Mesenchymal stem cell (in vitro differentiated cells and primary cell): ENCODE results near the gene RERE.
A peak's percentile ranks its signal among the peaks of the same experiment; 100 is the strongest.

ENCODE experiments used
- DNase-seq: peaks from one replicate; pipeline ENCODE4 v3.0.0-alpha.2; 2013
- H2AFZ ChIP-seq: one replicate; pipeline ENCODE4 v1.6.1; 2013; ENCODE audit warnings: low read depth, mild to moderate bottlenecking, control low read depth, inconsistent platforms, low read length, moderate library complexity
- H2AK5ac ChIP-seq: 2 replicates; pipeline ENCODE4 v1.6.1; 2013; ENCODE audit warnings: low read length, moderate library complexity, mild to moderate bottlenecking, inconsistent platforms; ENCODE audit not compliant: severe bottlenecking
- H2BK120ac ChIP-seq: one replicate; pipeline ENCODE4 v1.6.1; 2013; ENCODE audit warnings: low read depth, mild to moderate bottlenecking, inconsistent platforms, low read length, moderate library complexity
- H2BK12ac ChIP-seq, 2 experiments: one replicate each; pipeline ENCODE4 v1.6.1; 2013; ENCODE audit warnings: inconsistent platforms in 2 of 2, low read length in 2 of 2, mild to moderate bottlenecking in 2 of 2, moderate library complexity in 2 of 2, control low read depth in 1 of 2
- H2BK15ac ChIP-seq: one replicate; pipeline ENCODE4 v1.6.1; 2013; ENCODE audit warnings: mild to moderate bottlenecking, low read depth, inconsistent platforms; ENCODE audit not compliant: poor library complexity, severe bottlenecking
- H2BK5ac ChIP-seq: 2 replicates; pipeline ENCODE4 v1.6.1; 2013; ENCODE audit warnings: low read depth, mild to moderate bottlenecking, low read length, control low read depth, inconsistent platforms; ENCODE audit not compliant: poor library complexity, severe bottlenecking
- H3K14ac ChIP-seq, 2 experiments: one replicate each; pipeline ENCODE4 v1.6.1; 2013; ENCODE audit warnings: inconsistent platforms in 2 of 2, low read length in 2 of 2, control low read depth in 1 of 2, mild to moderate bottlenecking in 1 of 2, moderate library complexity in 1 of 2
- H3K18ac ChIP-seq, 2 experiments: one replicate each; pipeline ENCODE4 v1.6.1; 2013; ENCODE audit warnings: inconsistent platforms in 2 of 2, low read length in 2 of 2, control low read depth in 1 of 2, low read depth in 1 of 2, mild to moderate bottlenecking in 1 of 2
- H3K23ac ChIP-seq, 2 experiments: one replicate each; pipeline ENCODE4 v1.6.1; 2013; ENCODE audit warnings: inconsistent platforms in 2 of 2, low read length in 2 of 2, mild to moderate bottlenecking in 2 of 2, moderate library complexity in 2 of 2, control low read depth in 1 of 2
- H3K27ac ChIP-seq: 2 replicates; pipeline ENCODE4 v1.5.1; 2013; ENCODE audit warnings: mild to moderate bottlenecking, moderate library complexity, low read length, control low read depth, inconsistent platforms; ENCODE audit not compliant: poor library complexity, severe bottlenecking
- H3K27me3 ChIP-seq, 2 experiments: 2 replicates each; pipeline versions ENCODE4 v1.6.1 to v1.7.0; 2013; ENCODE audit warnings: low read length in 2 of 2, mild to moderate bottlenecking in 2 of 2, moderate library complexity in 2 of 2, control low read depth in 1 of 2, inconsistent platforms in 1 of 2; ENCODE audit not compliant: control insufficient read depth in 1 of 2, insufficient read depth in 1 of 2
- H3K36me3 ChIP-seq, 2 experiments: 2 replicates each; pipeline versions ENCODE4 v1.6.1 to v1.7.0; 2013; ENCODE audit warnings: low read length in 2 of 2, control low read depth in 1 of 2, inconsistent platforms in 1 of 2, low read depth in 1 of 2, mild to moderate bottlenecking in 1 of 2; ENCODE audit not compliant: insufficient read depth in 2 of 2, control insufficient read depth in 1 of 2
- H3K4ac ChIP-seq, 2 experiments: one replicate each; pipeline ENCODE4 v1.6.1; 2013; ENCODE audit warnings: inconsistent platforms in 2 of 2, low read length in 2 of 2, mild to moderate bottlenecking in 2 of 2, moderate library complexity in 2 of 2, control low read depth in 1 of 2, low read depth in 1 of 2
- H3K4me1 ChIP-seq: 2 replicates; pipeline ENCODE4 v1.6.1; 2013; ENCODE audit warnings: low read depth, low read length, control low read depth; ENCODE audit not compliant: control insufficient read depth, insufficient read depth
- H3K4me2 ChIP-seq: 2 replicates; pipeline ENCODE4 v1.6.1; 2013; ENCODE audit warnings: low read length, mild to moderate bottlenecking, inconsistent platforms; ENCODE audit not compliant: poor library complexity, severe bottlenecking
- H3K4me3 ChIP-seq, 2 experiments: 2 replicates each; pipeline versions ENCODE4 v1.5.1 to v1.7.0; 2013; ENCODE audit warnings: low read length in 2 of 2, mild to moderate bottlenecking in 2 of 2, control low read depth in 1 of 2, low read depth in 1 of 2; ENCODE audit not compliant: insufficient read depth in 1 of 2
- H3K79me1 ChIP-seq: replicated peaks from 2 replicates; pipeline ENCODE4 v1.6.1; 2013; ENCODE audit warnings: mild to moderate bottlenecking, control low read depth, low read length, inconsistent platforms; ENCODE audit not compliant: poor library complexity, severe bottlenecking
- H3K9ac ChIP-seq: 2 replicates; pipeline ENCODE4 v1.7.0; 2013; ENCODE audit warnings: mild to moderate bottlenecking, low read length, moderate library complexity
- H3K9me3 ChIP-seq: 2 replicates; pipeline ENCODE4 v1.7.0; 2013; ENCODE audit warnings: mild to moderate bottlenecking, low read length; ENCODE audit not compliant: control insufficient read depth
- H4K8ac ChIP-seq: one replicate; pipeline ENCODE4 v1.6.1; 2013; ENCODE audit warnings: inconsistent platforms, mild to moderate bottlenecking, low read length, moderate library complexity
- H4K91ac ChIP-seq: one replicate; pipeline ENCODE4 v1.6.1; 2013; ENCODE audit warnings: mild to moderate bottlenecking, low read length, inconsistent platforms
- WGBS: methylation state at CpG from one replicate; pipeline ENCODE4 v1.1.7; 2013; ENCODE audit warnings: mixed read lengths; 5-methylcytosine and 5-hydroxymethylcytosine counted together

The RERE gene

DNA sequence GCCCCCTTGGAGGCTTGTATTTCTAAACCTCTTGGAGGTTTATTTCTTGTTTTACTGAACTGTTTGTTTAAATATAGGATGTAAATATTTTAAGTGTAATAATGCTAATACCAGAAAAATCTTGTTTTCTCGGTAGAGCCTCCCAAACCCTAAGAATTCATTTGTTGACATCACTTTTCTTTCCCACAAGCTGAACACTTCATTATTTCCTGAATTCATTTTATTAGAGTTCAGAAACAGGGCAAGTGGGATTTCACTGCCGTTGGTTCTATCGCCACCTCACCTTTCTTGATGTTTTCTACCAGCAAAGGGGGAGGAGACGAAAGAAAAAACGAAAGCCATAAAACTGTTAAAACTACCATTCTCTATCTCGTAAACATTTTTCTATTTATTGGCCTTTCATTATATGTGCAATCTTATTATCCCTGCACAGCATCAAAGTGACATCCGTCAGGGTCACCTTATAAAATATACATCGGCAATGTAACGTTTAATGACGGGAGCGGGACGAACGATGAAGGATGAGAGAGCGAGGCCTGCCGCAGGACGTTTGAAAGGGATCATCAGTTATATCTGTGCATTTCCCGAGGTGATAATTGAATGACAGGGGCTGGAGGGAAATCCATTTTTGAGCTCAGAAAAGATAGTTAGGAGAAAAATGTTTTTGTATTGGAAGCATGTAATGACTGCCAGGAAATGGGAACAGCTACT is 440.0 kb downstream of the RERE start:
- Histone ChIP-seq H2BK12ac (no peak overlapping the region), H4K8ac (no peak overlapping the region), H3K9ac (no peak overlapping the region), H3K79me1 (peaks cover 31% of the 10 kb centered on the region), H2BK15ac (no peak overlapping the region), H3K27me3 (no peaks in the 10 kb centered on the region), H3K18ac (no peak overlapping the region), H3K4me2 (no peak overlapping the region), H2AFZ (no peak overlapping the region), H3K23ac (no peak overlapping the region), H2BK120ac (no peak overlapping the region), H3K4me3 (no peak overlapping the region), H3K27ac (no peak overlapping the region), H2BK5ac (no peak overlapping the region), H3K14ac (no peak overlapping the region), H2AK5ac (no peak overlapping the region), H3K36me3 (peaks cover 22 to 38% of the 10 kb centered on the region in 2 experiments), H3K4me1 (peaks cover 36% of the 10 kb centered on the region), H4K91ac (no peak overlapping the region), H3K4ac (no peak overlapping the region), H3K9me3 (no peaks in the 10 kb centered on the region)
- WGBS, result 90% methylated on average over 17 of the region's 17 CpGs
- no peak for DNase-seq

DNA sequence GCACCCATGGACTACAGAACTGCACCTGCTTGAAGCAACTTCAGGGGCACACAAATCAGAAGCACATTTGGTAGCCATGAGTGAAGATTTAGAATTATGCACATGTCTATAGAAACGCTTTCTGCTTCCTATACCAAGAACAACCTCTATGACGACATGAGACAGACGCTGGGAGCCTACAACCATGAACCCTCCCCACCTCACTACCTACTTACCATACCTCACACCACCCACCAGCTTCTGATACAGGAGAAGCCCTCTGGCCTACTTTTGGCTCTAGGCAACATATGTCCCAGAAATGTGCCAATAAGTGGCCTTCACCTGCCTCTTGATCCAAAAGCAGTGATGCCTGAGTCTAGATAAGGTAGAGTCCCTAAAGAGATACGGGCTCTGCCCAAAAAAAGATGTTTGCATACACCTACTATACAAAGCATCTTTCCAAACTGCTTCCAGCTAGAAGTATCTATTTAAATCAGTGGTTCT is 441.0 kb downstream of the RERE start:
- no peak overlapping the region for H2BK15ac ChIP-seq
- H3K9ac ChIP-seq, result no peak overlapping the region
- no peak overlapping the region for H2BK120ac ChIP-seq
- H3K4me2 ChIP-seq, result no peak overlapping the region
- no peak overlapping the region for H3K27ac ChIP-seq
- H3K4me3 ChIP-seq, result no peak overlapping the region
- WGBS, result 74% methylated on average over 4 of the region's 4 CpGs
- no peak for DNase-seq
- H2AFZ ChIP-seq, result no peak overlapping the region
- no peaks in the 10 kb centered on the region for H3K9me3 ChIP-seq
- H2BK5ac ChIP-seq, result no peak overlapping the region
- peaks cover 39% of the 10 kb centered on the region for H3K79me1 ChIP-seq
- H3K27me3 ChIP-seq, result no peaks in the 10 kb centered on the region
- H3K14ac ChIP-seq, result no peak overlapping the region
- no peak overlapping the region for H4K91ac ChIP-seq
- H3K36me3 ChIP-seq, result peaks cover 26 to 39% of the 10 kb centered on the region in 2 experiments
- H3K4ac ChIP-seq, result no peak overlapping the region
- H4K8ac ChIP-seq, result no peak overlapping the region
- H2BK12ac ChIP-seq, result no peak overlapping the region
- H3K4me1 ChIP-seq, result peaks cover 42% of the 10 kb centered on the region
- peak overlapping the region; percentile 37 for H2AK5ac ChIP-seq
- H3K18ac ChIP-seq, result no peak overlapping the region
- H3K23ac ChIP-seq, result no peak overlapping the region

GRCh38 chr1:8374812-8375211 is 442.6 kb downstream of the RERE start:
- peak overlapping the region in 1 of 2 experiments; percentile 66 for H3K23ac ChIP-seq
- no peak overlapping the region for H2AFZ ChIP-seq
- no peak overlapping the region for H2BK5ac ChIP-seq
- peak overlapping the region; percentile 82 for H2AK5ac ChIP-seq
- peak overlapping the region; percentile 65 for H4K91ac ChIP-seq
- H4K8ac ChIP-seq, result peak overlapping the region; percentile 32
- H3K79me1 ChIP-seq, result peaks cover 42% of the 10 kb centered on the region
- H3K36me3 ChIP-seq, result peaks cover 20 to 32% of the 10 kb centered on the region in 2 experiments
- H3K4ac ChIP-seq, result no peak overlapping the region
- 100% methylated on average over 1 of the region's 2 CpGs for WGBS
- H3K27ac ChIP-seq, result no peak overlapping the region
- H3K27me3 ChIP-seq, result no peaks in the 10 kb centered on the region
- H3K4me2 ChIP-seq, result no peak overlapping the region
- H3K14ac ChIP-seq, result no peak overlapping the region
- H3K9ac ChIP-seq, result peak overlapping the region; percentile 79
- no peaks in the 10 kb centered on the region for H3K9me3 ChIP-seq
- H3K4me1 ChIP-seq, result peaks cover 44% of the 10 kb centered on the region
- H2BK12ac ChIP-seq, result peak overlapping the region in 1 of 2 experiments; percentile 69
- no peak overlapping the region for H2BK15ac ChIP-seq
- no peak overlapping the region for H3K18ac ChIP-seq
- no peak overlapping the region for H3K4me3 ChIP-seq
- DNase-seq, result no peak
- no peak overlapping the region for H2BK120ac ChIP-seq

DNA sequence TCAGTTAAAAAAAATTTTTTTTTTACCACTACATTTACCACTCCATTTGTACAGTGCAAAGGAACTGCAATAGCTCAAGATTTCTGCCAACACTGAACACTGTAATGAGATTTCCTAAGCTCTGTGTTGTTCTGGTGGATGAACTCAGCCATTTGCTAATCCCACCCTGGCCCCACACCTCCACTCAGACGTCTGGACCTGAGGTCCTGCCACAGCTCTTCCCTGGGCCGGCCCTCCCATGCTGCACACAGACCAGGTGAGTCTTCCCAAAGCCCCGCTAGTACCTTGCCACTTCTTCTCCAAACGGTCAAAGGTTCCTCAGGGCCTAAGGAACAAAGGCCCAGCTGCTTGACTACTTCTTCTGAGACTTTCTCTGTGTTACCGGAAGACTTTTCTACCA is 443.1 kb downstream of the RERE start:
- H2BK5ac ChIP-seq, result no peak overlapping the region
- H2BK120ac ChIP-seq, result peak overlapping the region; percentile 11
- peak overlapping the region in 1 of 2 experiments; percentile 66 for H3K23ac ChIP-seq
- no peak overlapping the region for H2BK15ac ChIP-seq
- no peak overlapping the region for H3K4ac ChIP-seq
- peaks cover 42% of the 10 kb centered on the region for H3K4me1 ChIP-seq
- H3K18ac ChIP-seq, result peak overlapping the region in 1 of 2 experiments; percentile 71
- no peak overlapping the region for H3K4me3 ChIP-seq
- H2AFZ ChIP-seq, result no peak overlapping the region
- no peak overlapping the region for H4K91ac ChIP-seq
- H2BK12ac ChIP-seq, result peak overlapping the region in 1 of 2 experiments; percentile 43
- H3K79me1 ChIP-seq, result peaks cover 38% of the 10 kb centered on the region
- H4K8ac ChIP-seq, result no peak overlapping the region
- H3K14ac ChIP-seq, result peak overlapping the region in 1 of 2 experiments; percentile 44
- H3K27me3 ChIP-seq, result no peaks in the 10 kb centered on the region
- H3K9me3 ChIP-seq, result no peaks in the 10 kb centered on the region
- 84% methylated on average over 5 of the region's 5 CpGs for WGBS
- peak overlapping the region; percentile 79 for H3K9ac ChIP-seq
- H3K36me3 ChIP-seq, result peaks cover 16 to 29% of the 10 kb centered on the region in 2 experiments
- H3K4me2 ChIP-seq, result no peak overlapping the region
- no peak for DNase-seq
- peak overlapping the region; percentile 87 for H3K27ac ChIP-seq
- H2AK5ac ChIP-seq, result peak overlapping the region; percentile 82
